ENCODE data around the gene RASSF6. TPM values are rescaled to one million over a fixed set of nuclear protein-coding genes. Genes with fewer than 3 reads are reported as not detected.

Gene RASSF6
- polyA plus RNA-seq, 1 donor from 2014 or later, result not detected

DNA sequence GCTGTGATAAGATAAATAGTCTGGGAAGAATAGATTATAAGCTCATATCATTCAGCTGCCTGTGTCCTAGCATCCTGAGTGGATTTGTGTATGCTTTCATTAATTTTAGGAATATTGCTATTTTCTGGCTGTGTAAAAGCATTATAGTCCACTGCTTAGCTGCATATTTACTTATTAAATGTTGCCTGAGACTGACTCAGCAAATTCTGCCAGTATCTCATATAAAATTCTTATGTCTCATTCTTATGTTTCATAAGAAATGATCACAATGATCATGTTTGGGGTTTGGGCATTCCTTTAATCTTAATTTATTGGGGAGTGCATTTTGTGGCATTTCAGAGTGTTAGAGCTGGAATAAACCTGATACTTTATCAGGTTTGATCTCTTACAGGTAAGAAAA is 34.9 kb downstream of the RASSF6 start:
- H4K20me1 ChIP-seq (ENCODE audit: insufficient read depth), result no peaks in the 10 kb centered on the region
- H3K9me3 ChIP-seq (ENCODE audit: low read length), result no peaks in the 10 kb centered on the region
- TF ChIP-seq SMC3 (conservative IDR thresholded peaks at IDR 0.05; ENCODE audit: poor library complexity), result no peak
- TF ChIP-seq REST (IDR thresholded peaks at IDR 0.05; ENCODE audit: borderline replicate concordance), result no peak
- TF ChIP-seq EP300 (conservative IDR thresholded peaks at IDR 0.05; ENCODE audit: poor library complexity, severe bottlenecking), result no peak
- TF ChIP-seq RAD21 (conservative IDR thresholded peaks at IDR 0.05), result no peak
- no peak for TF ChIP-seq TAF1 (IDR thresholded peaks at IDR 0.05; ENCODE audit: low read depth)
- TF ChIP-seq EZH2 (IDR thresholded peaks at IDR 0.05; ENCODE audit: borderline replicate concordance, insufficient read depth, low read length, poor library complexity, severe bottlenecking), result no peak
- TF ChIP-seq MXI1 (conservative IDR thresholded peaks at IDR 0.05; ENCODE audit: poor library complexity, severe bottlenecking), result no peak
- TF ChIP-seq, protein P1, sequence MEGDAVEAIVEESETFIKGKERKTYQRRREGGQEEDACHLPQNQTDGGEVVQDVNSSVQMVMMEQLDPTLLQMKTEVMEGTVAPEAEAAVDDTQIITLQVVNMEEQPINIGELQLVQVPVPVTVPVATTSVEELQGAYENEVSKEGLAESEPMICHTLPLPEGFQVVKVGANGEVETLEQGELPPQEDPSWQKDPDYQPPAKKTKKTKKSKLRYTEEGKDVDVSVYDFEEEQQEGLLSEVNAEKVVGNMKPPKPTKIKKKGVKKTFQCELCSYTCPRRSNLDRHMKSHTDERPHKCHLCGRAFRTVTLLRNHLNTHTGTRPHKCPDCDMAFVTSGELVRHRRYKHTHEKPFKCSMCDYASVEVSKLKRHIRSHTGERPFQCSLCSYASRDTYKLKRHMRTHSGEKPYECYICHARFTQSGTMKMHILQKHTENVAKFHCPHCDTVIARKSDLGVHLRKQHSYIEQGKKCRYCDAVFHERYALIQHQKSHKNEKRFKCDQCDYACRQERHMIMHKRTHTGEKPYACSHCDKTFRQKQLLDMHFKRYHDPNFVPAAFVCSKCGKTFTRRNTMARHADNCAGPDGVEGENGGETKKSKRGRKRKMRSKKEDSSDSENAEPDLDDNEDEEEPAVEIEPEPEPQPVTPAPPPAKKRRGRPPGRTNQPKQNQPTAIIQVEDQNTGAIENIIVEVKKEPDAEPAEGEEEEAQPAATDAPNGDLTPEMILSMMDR (IDR thresholded peaks at IDR 0.05; ENCODE audit: poor library complexity, severe bottlenecking), result no peak
- no peak overlapping the region for H2AFZ ChIP-seq (ENCODE audit: low read depth, low read length)
- no peaks in the 10 kb centered on the region for H3K27me3 ChIP-seq (ENCODE audit: insufficient read depth, low read depth, low read length)
- no peak overlapping the region for H3K27ac ChIP-seq (ENCODE audit: low read length)
- no peaks in the 10 kb centered on the region for H3F3A ChIP-seq (ENCODE audit: insufficient read depth, low read length, poor library complexity, severe bottlenecking)
- H3K4me3 ChIP-seq (ENCODE audit: low read length), result no peak overlapping the region
- no peak overlapping the region for H3K4me2 ChIP-seq (ENCODE audit: low read length)
- no peaks in the 10 kb centered on the region for H3K79me2 ChIP-seq (replicated peaks; ENCODE audit: insufficient read depth, low read length)
- H3K36me3 ChIP-seq (ENCODE audit: insufficient read depth, low read length), result no peaks in the 10 kb centered on the region
- no peak overlapping the region for H3K9ac ChIP-seq (ENCODE audit: low read length)
- no peaks in the 10 kb centered on the region for H3K9me2 ChIP-seq (ENCODE audit: insufficient read depth, low read length)

DNA sequence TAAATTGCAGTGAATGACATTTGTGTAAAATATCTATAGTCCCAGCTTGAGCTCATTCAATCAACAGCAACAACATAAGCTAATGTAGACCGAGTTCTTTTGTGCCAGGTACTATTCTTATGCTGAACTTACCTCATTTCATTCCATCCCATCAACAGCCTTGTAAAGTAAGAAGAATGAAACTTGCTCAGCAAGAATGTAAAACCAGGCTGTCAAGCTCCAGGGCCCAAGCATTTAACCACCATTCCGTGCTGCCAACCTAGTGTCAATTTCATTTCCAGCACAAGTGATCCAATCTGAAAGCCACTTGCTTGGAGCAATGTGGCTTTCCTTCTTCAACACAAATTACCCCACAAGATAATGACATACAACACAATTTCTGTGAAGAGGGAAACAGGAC is 36.6 kb downstream of the RASSF6 start:
- Histone ChIP-seq H3K4me2 (ENCODE audit: low read length) (no peak overlapping the region), H4K20me1 (ENCODE audit: insufficient read depth) (no peaks in the 10 kb centered on the region), H3K79me2 (replicated peaks; ENCODE audit: insufficient read depth, low read length) (no peaks in the 10 kb centered on the region), H3K4me3 (ENCODE audit: low read length) (no peak overlapping the region), H2AFZ (ENCODE audit: low read depth, low read length) (no peak overlapping the region), H3K36me3 (ENCODE audit: insufficient read depth, low read length) (no peaks in the 10 kb centered on the region), H3K27ac (ENCODE audit: low read length) (no peak overlapping the region), H3K9ac (ENCODE audit: low read length) (no peak overlapping the region), H3F3A (ENCODE audit: insufficient read depth, low read length, poor library complexity, severe bottlenecking) (no peaks in the 10 kb centered on the region), H3K9me3 (ENCODE audit: low read length) (no peaks in the 10 kb centered on the region), H3K27me3 (ENCODE audit: insufficient read depth, low read depth, low read length) (no peaks in the 10 kb centered on the region), H3K9me2 (ENCODE audit: insufficient read depth, low read length) (no peaks in the 10 kb centered on the region)
- TF ChIP-seq, protein P1 (IDR thresholded peaks at IDR 0.05; ENCODE audit: poor library complexity, severe bottlenecking), result no peak
- TF ChIP-seq TAF1 (IDR thresholded peaks at IDR 0.05; ENCODE audit: low read depth), result no peak
- no peak for TF ChIP-seq POLR2AphosphoS5 (IDR thresholded peaks at IDR 0.05)
- no peak for TF ChIP-seq EZH2 (IDR thresholded peaks at IDR 0.05; ENCODE audit: borderline replicate concordance, insufficient read depth, low read length, poor library complexity, severe bottlenecking)
- no peak for TF ChIP-seq EP300 (conservative IDR thresholded peaks at IDR 0.05; ENCODE audit: poor library complexity, severe bottlenecking)
- TF ChIP-seq MXI1 (conservative IDR thresholded peaks at IDR 0.05; ENCODE audit: poor library complexity, severe bottlenecking), result no peak
- TF ChIP-seq SMC3 (conservative IDR thresholded peaks at IDR 0.05; ENCODE audit: poor library complexity), result no peak
- TF ChIP-seq REST (IDR thresholded peaks at IDR 0.05; ENCODE audit: borderline replicate concordance), result no peak
- no peak for TF ChIP-seq RAD21 (conservative IDR thresholded peaks at IDR 0.05)
